Glomerular endothelial cell (primary cell): ENCODE results near the gene ALOX12B. TPM values are rescaled to one million over a fixed set of nuclear protein-coding genes. Genes with fewer than 3 reads are reported as not detected.
"Not testable (repeated sequence)": the region's sequence is repeated elsewhere in the genome, so short reads cannot be mapped to it uniquely, and the experiment has no call there.

Source experiments
- DNase-seq: peaks from one replicate; pipeline ENCODE4 v3.0.0-alpha.2; 2011; ENCODE audit warnings: low read depth, low spot score; ENCODE audit errors: extremely low read depth
- total RNA-seq: library from RNA; depleted of rRNA; stranded (reverse); fragments of >200 nt; gene quantifications from 2 replicates; pipeline ENCODE4 v1.2.3, GENCODE V29; 2015

The ALOX12B gene
- total RNA-seq, 1 donor from 2014 or later = not detected

GRCh38 chr17:8091033-8091687 lies 3.6 kb upstream of the ALOX12B start:
- DNase-seq = no peak

DNA sequence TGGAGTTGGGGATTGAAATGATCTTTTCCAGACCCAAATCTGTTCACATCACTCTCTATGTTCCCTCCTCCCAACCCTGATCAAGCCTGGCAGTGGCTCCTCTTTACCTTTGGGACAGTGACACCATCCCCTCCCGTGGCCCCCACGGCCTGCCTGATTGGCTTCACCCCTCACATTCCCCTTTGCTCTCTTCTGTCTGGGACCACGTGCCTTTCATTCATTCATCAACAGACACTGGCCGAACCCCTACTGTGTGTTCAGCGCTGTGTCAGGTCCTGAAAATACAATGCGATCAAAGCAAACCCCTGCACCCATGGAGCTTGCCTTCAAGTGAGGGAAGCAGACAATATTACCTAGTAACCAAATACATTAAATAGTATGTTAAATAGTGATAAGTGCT lies 2.2 kb upstream of the ALOX12B start:
- no peak for DNase-seq

GRCh38 chr17:8087952-8088230 lies 375 bp upstream of the ALOX12B start:
- DNase-seq = no peak

- DNase-seq = no peak
Measured at GRCh38 chr17:8084250-8084649, 3.3 kb downstream of the ALOX12B start.

GRCh38 chr17:8082292-8082691 lies 5.2 kb downstream of the ALOX12B start:
- DNase-seq = no peak

DNA sequence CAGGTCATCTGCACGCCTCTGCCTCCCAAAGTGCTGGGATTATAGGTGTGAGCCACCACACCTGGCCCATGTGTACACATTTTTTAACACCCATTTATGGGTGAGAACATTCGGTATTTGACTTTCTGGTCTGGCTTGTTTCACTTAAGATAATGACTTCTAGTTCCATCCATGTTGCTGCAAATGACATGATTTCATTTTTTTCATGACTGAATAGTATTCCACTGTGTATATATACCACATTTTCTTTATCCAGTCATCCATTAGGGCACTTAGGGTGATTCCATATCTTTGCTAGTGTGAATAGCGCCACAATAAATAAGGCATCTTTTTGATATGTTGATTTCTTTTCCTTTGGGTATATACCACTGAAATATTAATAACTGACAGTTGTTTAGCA lies 5.6 kb downstream of the ALOX12B start:
- DNase-seq = no peak

DNA sequence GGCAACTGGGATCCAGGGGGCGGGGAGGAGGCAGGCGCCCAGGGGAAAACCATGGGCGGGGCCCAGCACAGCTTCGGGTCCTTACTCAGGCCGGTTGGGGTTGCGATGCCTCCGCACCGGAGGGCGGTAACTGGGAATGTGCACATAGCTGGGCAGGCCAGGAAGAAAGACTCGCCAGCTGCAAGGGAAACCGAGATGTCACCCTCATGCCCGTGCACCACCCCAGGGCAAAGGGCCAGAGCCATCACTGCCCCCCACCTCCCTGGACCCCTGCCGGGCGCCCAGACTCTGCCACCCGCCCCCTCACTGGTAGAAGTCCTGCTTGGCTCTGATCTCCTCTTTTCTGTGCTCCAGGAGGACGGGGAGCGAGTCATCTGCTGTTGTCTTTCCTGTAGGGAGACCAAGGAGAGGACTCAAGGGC lies 6.7 kb downstream of the ALOX12B start:
- DNase-seq = no peak

- no peak for DNase-seq
Measured at GRCh38 chr17:8080208-8080798, 7.2 kb downstream of the ALOX12B start.

DNA sequence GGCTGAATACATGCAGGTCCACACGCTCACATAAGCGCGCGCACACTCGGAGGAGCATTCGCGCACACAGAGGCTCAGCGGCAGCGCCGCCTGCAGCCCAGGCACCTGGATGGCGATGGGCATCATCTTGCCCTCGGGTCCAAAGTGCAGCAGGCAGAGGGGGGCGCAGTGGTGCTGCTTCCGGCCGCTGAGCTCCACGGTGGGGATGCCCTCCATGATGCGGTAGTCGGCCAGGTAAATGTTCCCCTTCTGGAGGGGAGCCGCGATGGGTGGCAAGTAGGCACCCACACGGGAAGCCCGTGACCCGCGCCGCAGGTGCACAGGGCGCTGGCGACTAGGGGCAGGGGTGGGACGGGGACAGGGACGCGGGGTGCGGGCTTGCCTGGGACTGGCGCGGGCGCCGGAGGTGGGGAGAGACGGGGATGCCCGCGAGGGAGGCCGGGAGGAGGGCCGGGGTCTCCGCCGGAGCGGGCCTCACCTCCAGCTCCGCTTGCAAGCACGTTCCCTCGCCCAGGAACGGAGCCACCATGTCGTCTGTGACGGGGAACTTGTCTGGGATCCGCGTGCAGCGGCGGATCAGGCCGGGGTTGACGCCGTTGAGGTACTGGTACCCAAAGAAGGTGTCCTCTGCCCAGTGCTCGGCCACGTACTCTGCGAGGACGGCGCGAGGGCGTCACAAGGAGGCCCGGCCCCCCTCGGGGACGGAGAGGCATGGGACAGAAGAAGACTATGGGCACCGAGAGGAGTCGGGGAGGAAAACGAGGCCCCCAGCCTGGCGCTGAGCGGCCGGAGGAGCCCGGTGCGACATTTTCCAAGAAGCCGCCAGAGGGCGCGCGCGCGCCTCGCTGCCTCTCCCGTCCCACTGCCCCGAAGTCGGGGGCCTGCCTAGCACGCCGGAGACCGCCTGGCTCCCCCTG lies 8.0 kb downstream of the ALOX12B start:
- DNase-seq = no peak

GRCh38 chr17:8077939-8078338 lies 9.6 kb downstream of the ALOX12B start:
- DNase-seq = not testable (repeated sequence)

DNA sequence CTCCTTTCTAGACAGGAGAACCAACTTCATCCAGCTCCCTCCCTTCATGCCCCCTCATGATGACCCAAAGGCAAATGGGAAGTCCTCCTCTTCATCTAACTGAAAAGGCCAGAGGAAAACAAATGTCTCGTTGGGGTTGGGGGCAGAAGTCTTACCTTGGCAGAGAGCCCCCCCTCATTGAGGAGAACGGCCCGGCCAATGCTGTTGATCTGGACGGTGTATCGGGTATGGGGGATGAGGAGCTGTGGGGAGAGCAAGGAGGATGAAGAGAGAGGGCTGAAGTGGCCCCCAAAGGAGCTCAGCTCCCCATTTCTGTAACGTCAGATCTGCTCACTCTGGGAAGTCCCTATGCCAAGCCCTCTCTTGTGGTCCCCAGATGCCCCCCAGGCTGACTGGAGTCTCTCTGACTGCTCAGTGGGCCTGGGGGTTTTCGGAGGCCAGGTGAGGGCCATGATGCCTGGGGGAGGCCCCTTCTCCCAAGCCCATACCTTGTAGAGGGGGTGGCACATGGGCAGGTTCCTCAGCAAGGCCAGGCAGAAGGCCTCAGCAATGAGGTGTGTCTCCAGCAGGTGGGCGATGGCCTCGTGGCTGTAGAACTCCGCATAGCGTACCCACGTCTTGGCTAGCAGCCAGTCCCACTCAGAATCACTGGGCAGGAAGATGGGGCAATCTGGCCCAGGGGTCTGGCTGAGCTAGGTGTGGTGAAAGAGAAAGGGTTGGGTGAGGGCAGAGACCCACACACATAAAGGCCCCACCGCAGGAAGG lies 10.8 kb downstream of the ALOX12B start:
- DNase-seq = no peak

DNA sequence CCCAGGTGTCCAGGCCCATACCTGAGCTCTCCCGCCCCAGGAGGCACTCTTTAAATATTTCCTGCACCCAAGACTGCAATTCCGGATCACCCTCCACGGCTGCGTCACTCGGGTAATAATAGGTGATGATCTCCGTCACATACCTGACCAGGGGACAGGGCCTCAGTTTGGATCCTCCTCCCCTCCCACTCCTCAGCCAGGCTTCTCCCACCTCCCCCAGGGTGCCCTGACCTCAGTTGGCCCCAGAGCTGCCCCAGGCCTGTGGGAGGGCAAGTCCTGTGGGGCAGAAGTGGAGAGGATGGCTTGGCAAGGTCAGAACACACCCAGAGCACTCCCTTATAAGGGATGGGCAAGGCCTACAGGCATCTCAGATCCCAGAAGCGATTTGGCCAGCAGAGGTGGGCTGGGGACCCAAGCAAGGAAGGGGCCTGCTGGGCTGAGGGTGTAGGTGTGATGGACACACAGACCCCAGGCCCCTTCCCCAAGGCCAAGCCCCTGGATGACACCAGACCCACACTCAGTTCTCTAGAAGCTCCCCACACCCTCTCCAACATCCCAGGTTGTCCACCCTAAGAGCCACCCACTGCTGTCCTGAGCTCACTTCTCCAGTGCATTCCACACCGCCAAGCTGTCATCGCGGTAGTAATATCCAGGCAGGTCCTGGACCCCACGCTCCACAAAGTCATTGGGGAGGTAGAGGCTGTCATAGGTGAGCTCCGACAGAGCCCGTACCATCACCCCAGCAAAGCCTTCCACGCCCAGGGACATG lies 11.8 kb downstream of the ALOX12B start:
- DNase-seq = no peak

GRCh38 chr17:8075081-8075480 lies 12.4 kb downstream of the ALOX12B start:
- no peak for DNase-seq

- no peak for DNase-seq
Measured at GRCh38 chr17:8074554-8074953, 13.0 kb downstream of the ALOX12B start.

DNA sequence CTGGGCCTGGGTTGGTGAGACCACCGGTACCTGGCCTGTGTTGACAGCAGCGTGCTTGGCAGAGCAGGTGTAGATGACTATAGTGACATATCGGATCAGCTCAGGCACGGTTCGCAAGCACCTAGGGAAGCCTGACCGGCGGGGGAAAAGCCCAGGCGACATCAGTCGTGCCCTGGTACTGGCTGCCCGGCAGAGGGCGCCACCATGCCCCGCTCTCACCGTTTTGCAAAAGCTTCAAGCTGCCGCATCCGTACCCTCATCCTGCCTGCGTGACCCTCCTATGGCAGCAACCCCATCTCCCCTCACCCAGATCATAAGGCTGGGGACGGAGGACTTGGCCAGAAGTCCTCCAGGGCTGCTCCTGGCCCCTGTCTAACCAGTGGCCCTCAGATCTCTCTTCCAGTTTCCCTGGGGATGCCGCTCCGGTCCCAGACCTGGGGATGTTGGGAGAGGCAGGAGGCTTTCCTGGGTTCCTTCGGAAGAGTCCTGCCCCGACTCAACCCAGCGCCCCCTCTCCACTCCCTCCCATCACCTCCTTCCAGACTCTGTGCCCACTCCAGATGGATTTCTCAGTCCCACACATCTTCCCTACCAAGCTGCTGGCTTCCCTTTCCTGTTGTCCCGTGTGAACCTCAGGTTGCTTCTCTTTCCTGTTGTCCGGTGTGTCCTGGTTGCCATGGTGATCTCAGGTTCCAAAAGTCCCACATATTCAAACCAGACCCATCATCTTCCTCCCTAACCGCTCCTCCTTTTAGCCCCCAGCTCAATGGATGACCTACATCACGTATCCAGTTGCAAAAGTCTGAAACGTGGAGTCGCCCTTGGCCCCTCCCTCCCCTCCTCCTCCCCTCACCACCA lies 13.7 kb downstream of the ALOX12B start:
- no peak for DNase-seq

DNA sequence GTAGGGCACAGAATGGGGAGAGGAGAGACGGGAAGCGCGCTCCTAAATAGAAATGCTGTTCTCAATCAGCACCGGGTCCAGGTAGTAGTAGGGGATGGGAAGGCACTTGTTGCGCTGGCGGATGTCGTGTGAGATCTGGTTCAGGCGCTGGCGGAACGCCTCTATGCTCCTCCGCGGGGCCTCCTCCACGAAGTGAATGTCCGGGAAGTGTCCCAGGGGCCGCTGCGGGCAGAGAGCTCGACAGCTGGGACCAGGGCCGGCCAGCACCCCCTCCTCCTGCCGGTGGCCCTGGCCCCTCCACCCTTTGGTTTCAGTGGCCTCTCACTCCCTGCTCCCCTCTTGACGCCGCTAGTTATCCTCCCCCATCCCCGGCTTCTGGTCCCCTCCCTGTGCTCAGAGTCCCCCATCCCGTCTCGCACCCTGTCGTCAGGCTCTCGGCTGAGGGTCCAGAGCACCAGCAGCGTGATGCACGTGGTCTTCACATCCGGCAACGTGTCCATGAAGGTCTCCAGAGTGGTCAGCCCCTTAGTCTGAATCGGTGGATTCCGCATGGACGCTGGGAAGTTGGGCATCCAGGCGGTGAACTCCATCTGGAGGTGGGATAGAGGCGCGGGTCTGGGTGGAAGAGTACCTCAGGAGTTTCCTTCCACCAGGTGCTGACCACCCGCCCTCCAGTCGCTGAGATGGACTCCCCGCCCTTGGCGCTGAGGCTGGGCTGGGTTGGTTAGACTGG lies 14.6 kb downstream of the ALOX12B start:
- no peak for DNase-seq

DNA sequence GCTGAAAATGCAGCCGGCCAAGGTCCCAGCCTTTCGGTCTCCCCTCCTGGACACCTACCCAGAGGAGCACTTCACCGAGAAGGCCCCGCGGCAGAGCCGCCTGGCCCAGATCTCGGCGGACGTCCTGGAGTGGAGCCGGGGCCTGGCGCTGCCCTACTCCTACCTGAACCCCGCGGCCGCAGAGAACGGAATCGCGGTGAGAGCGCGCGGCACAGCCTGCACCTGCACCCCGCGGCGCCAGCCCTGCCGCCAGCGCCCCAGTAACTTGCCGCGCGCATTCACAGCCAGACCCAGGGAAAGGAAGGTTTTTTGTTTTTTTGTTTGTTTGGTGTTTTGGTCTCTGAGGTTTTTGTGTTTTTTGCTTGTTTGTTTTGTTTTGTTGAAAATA lies 15.2 kb downstream of the ALOX12B start:
- no peak for DNase-seq

DNA sequence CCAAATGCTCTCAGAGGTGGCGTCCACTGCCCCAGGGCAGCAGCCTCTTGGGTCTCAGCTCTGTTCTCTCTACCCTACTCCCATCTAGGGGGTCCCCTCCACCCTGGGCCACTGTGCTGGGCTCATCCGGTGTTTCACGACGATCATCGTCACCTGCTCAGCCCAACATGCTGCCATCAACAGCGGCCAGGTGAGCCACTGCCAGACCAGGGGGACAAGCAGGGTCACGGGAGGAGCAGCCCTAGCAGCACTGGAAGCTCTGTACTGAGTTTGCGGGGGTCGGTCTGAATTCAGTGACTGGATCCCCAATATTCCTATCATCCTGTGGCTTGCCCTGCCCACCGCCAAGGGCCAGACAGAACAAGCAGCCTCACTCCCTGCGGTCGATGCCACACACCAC lies 16.0 kb downstream of the ALOX12B start:
- DNase-seq = no peak

GRCh38 chr17:8069587-8069860 lies 18.0 kb downstream of the ALOX12B start:
- DNase-seq = no peak
